Dendritic cell treated with granulocyte-macrophage colony-stimulating factor and Interleukin-4, amounts not matched to agents 40 ng/mL and 50 ng/mL, for 4 days (primary cell): Measurements from ENCODE around the gene NKAPD1.
A peak's percentile ranks its signal among the peaks of the same experiment; 100 is the strongest.
"Not testable (repeated sequence)": the region's sequence is repeated elsewhere in the genome, so short reads cannot be mapped to it uniquely, and the experiment has no call there.

ENCODE experiments used
- H3K27ac Mint-ChIP-seq: one replicate; pipeline ENCODE4 v1.8.0; 2022; ENCODE audit warnings: mild to moderate bottlenecking, mixed read lengths
- H3K27me3 Mint-ChIP-seq: one replicate; pipeline ENCODE4 v1.8.0; 2022; ENCODE audit warnings: mild to moderate bottlenecking, mixed read lengths
- H3K36me3 Mint-ChIP-seq: one replicate; pipeline ENCODE4 v1.8.0; 2022; ENCODE audit warnings: low read depth, mixed read lengths
- H3K4me1 Mint-ChIP-seq: one replicate; pipeline ENCODE4 v1.8.0; 2022; ENCODE audit warnings: low read depth, mixed read lengths
- H3K4me3 Mint-ChIP-seq: one replicate; pipeline ENCODE4 v1.8.0; 2022; ENCODE audit warnings: mild to moderate bottlenecking, moderate library complexity, mixed read lengths
- H3K9me3 Mint-ChIP-seq: one replicate; pipeline ENCODE4 v1.8.0; 2022; ENCODE audit warnings: mixed read lengths
- intact Hi-C: fragments of 100-400 bp; cut with micrococcal nuclease; formaldehyde crosslinking; loops from one replicate; pipeline ENCODE4 v1.15.0; 2022

Gene NKAPD1, protein sequence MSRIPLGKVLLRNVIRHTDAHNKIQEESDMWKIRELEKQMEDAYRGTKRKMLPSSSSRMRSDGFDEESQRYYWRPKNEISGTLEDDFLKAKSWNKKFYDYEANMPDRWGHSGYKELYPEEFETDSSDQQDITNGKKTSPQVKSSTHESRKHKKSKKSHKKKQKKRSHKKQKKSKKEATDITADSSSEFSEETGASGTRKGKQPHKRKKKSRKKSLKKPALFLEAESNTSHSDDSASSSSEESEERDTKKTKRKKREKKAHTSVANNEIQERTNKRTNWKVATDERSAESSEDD

DNA sequence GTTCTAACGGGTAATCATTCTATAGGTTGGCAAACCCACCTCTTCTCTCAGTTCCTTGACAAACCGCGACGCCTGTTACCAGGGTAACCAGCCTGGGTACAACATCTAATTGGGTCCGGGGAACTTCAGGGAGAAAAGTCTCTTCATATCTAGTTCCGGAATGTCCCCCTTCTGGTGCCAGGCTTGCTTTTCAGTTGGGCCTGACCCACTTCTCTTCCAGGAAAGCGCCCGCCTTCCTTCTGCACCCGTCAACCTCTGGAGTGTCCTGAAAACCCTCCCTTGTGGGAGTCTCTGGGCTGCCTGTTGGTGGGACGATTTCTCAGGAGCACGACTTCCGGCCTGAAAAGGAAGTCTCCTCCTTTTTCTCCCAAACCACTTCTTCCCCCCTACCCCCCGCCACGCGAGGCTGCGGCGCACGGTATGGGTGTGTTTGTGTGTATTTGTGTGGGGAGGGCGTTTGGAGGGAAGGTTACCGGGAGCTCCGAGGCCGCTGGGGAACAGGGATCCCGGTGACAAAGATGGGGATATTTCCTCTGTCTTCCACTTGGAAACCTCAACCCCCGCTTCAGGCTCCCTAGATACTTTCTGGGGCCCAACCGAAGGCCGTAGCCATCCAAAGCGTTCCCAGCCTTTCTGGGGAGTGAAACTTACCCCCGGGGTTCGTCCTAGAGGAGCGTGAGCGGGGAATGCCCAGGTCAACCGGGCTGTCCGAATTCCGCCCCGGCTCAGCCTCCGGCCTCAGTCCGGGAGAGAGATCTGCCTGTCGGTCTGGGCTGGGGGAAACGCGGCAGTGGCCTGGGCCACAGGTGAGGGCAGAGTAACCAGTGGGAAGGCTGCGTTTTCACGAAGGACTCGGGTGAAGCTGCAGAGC lies at the start of gene NKAPD1, which contains the start of gene PIH1D2:
NKAPD1 (plus strand) TSS at position 359 of the 871 bp plus-strand sequence. CDS start 1,276 bp downstream, outside the sequence.
PIH1D2 (minus strand) TSS at position 77 of the 871 bp plus-strand sequence. CDS start 843 bp downstream, outside the sequence.
- no peaks in the 10 kb centered on the region for H3K27me3 Mint-ChIP-seq
- H3K27ac Mint-ChIP-seq = peak within 1 kb of the TSS; percentile 100
- peaks cover 45% of the 10 kb centered on the region for H3K36me3 Mint-ChIP-seq
- intact Hi-C loops = loop anchor here (1.0 to 5.0 kb wide), 4 partner anchors 12 to 202 kb away; partner anchors contain the start of genes ALG9, DLAT, SDHD and TIMM8B
- H3K4me1 Mint-ChIP-seq = peaks cover 34% of the 10 kb centered on the region
- H3K4me3 Mint-ChIP-seq = peak within 1 kb of the TSS; percentile 96
- no peaks in the 10 kb centered on the region for H3K9me3 Mint-ChIP-seq

DNA sequence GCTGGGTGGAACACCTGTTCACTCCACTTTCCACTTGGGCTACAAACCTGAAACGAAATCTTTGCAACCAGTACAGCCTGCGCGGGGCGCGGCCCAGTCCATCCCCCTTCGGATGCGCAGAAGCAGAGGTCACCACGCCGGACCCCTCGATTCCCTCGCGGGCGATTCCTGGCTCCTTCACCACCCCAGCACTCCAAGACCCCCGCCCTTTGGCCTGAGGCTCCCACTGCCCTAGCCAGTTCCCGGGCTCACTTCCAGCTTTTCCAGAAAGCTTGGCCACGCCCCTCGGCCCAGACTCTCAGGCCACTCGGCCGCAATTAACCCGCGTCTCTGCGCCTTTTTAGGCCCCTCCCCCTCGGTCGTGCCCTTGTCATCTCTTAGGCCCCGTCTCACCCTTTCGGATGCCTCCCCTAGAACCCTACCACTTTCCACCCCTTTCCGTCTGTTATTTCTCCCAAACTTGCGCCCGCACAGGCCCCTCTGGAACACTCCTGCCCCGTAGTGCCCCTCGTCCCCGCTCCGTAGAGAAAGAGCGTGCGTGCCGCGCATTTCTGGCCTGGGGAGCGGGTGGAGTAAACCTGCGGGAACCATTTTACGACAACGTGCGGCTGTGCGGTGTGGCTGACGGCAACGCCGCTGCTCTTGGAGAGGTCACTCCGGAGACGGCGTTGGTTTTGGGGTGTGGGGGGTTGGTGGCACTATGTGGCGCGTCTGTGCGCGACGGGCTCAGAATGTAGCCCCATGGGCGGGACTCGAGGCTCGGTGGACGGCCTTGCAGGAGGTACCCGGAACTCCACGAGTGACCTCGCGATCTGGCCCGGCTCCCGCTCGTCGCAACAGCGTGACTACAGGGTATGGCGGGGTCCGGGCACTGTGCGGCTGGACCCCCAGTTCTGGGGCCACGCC lies 49.1 kb upstream of the NKAPD1 start, which contains the start of gene DLAT:
DLAT (plus strand) TSS at position 636 of the 906 bp plus-strand sequence; CDS start at position 701, 65 bp downstream.
- no peaks in the 10 kb centered on the region for H3K9me3 Mint-ChIP-seq
- peaks cover 11% of the 10 kb centered on the region for H3K4me1 Mint-ChIP-seq
- intact Hi-C loops = loop anchor here (2.0 to 5.0 kb wide), 4 partner anchors 47 to 146 kb away; partner anchors contain the start of genes CFAP68, FDXACB1, NKAPD1 and PIH1D2
- peak within 1 kb of the TSS; percentile 98 for H3K4me3 Mint-ChIP-seq
- peak within 1 kb of the TSS; percentile 96 for H3K27ac Mint-ChIP-seq
- no peaks in the 10 kb centered on the region for H3K27me3 Mint-ChIP-seq
- H3K36me3 Mint-ChIP-seq = peaks cover 46% of the 10 kb centered on the region

DNA sequence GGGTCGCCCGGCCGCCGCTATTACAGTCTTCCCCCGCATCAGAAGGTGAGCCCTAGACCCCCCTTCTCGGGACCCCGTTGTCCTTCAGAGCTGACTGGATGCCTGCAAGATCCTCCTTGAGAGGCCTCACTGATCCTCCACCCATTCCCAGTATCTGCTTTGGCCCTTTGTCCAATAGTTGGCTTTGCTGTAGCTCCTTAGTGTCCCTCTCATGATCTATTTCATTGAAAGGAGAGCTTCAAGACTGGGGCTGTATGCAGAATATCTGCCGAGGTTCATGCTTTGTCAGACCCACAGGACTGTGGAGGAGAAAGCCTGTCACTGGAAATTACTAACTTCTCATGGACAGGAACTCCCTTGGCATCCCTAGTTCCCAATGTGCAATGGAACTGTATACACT lies 48.4 kb upstream of the NKAPD1 start:
- peak overlapping the region; percentile 98 for H3K4me3 Mint-ChIP-seq
- H3K27ac Mint-ChIP-seq = peak overlapping the region; percentile 96
- peaks cover 53% of the 10 kb centered on the region for H3K36me3 Mint-ChIP-seq
- H3K9me3 Mint-ChIP-seq = no peaks in the 10 kb centered on the region
- intact Hi-C loops = loop anchor here (2.0 to 5.0 kb wide), 4 partner anchors 47 to 147 kb away; partner anchors contain the start of genes CFAP68, FDXACB1, NKAPD1 and PIH1D2
- peaks cover 14% of the 10 kb centered on the region for H3K4me1 Mint-ChIP-seq
- H3K27me3 Mint-ChIP-seq = no peaks in the 10 kb centered on the region

DNA sequence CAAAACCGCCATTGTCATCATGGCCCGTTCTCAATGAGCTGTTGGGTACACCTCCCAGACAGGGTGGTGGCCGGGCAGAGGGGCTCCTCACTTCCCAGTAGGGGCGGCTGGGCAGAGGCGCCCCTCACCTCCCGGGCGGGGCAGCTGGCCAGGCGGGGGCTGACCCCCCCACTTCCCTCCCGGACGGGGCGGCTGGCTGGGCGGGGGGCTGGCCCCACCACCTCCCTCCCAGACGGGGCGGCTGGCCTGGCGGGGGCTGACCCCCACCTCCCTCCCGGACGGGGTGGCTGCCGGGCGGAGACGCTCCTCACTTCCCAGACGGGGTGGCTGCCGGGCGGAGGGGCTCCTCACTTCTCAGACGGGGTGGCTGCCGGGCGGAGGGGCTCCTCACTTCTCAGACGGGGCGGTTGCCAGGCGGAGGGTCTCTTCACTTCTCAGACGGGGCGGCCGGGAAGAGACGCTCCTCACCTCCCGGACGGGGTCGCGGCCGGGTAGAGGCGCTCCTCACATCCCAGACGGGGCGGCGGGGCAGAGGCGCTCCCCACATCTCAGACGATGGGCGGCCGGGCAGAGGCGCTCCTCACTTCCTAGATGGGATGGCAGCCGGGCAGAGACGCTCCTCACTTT lies 47.2 kb upstream of the NKAPD1 start:
- H3K9me3 Mint-ChIP-seq, H3K27ac Mint-ChIP-seq, H3K4me3 Mint-ChIP-seq, H3K27me3 Mint-ChIP-seq: not testable (repeated sequence)
- peaks cover 65% of the 10 kb centered on the region for H3K36me3 Mint-ChIP-seq
- intact Hi-C loops = loop anchor here (5.0 kb wide), 1 partner anchor 45 kb away; the partner anchor contains the start of genes NKAPD1 and PIH1D2
- H3K4me1 Mint-ChIP-seq = peaks cover 14% of the 10 kb centered on the region

DNA sequence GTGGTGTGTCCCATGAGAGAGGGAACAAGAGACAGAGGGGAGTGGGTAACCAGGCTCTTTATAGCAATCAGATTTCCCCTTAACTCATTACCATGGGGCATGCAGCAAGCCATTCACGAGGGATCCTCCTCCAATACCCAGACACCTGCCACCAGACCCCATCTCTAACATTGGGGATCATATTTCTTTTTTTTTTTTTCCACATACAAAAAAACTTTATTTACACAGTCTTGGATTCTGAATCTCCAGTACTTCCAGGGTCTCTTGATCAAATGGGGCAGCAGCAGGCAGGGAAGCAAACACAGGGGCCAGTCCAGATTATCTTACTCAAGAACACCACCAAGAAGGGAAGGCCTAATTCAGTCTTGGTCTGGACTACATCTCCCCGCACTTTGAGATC lies 44.6 kb upstream of the NKAPD1 start:
- Mint-ChIP-seq H3K36me3 (peaks cover 88% of the 10 kb centered on the region), H3K27ac (no peak overlapping the region), H3K4me1 (peaks cover 4% of the 10 kb centered on the region), H3K27me3 (no peaks in the 10 kb centered on the region), H3K9me3 (no peaks in the 10 kb centered on the region), H3K4me3 (no peak overlapping the region)
- intact Hi-C loops = loop anchor here (5.0 kb wide), 1 partner anchor 43 kb away; the partner anchor contains the start of genes NKAPD1 and PIH1D2

DNA sequence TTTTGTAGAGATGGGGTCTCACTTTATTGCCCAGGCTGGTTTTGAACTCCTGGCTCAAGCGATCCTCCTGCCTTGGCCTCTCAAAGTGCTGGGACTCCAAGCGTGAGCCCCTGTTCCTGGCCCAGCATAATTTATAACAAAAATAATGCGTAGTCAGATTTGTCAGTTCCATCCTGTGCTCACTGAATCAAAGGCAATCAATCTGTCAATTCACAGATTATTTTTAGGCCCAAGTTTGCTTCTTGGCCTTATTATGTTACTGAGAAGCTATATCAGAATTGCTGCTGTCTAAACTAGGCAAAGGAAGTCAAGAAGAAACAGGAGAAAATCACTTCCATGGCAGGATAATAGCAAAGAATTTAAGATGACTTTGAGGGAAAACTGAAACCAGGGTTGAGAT lies 40.2 kb upstream of the NKAPD1 start:
- Mint-ChIP-seq H3K9me3 (no peaks in the 10 kb centered on the region), H3K27me3 (no peaks in the 10 kb centered on the region), H3K4me1 (peaks cover 4% of the 10 kb centered on the region), H3K36me3 (peaks cover 94% of the 10 kb centered on the region), H3K4me3 (no peak overlapping the region), H3K27ac (no peak overlapping the region)
- intact Hi-C loops = no loop called here

DNA sequence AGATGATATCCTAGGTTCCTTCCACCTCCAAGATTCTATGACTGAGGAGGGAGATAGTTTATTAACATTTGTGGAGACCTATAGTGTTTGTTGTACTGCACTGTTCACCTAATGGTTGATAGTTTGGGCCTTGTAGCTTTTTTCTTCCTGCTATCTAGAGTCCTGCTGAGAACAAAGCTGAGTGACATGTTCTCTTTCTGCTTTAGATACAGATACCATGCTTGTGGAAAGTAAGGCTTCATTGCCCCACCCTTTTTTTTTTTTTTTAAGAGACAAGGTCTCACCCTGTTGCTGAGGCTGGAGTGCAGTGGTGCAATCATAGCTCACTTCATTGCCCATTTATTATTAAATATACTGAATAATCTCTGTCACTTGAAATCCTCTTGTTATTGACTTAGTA lies 36.6 kb upstream of the NKAPD1 start:
- Mint-ChIP-seq H3K36me3 (peaks cover 89% of the 10 kb centered on the region), H3K27me3 (no peaks in the 10 kb centered on the region), H3K27ac (no peak overlapping the region), H3K9me3 (no peaks in the 10 kb centered on the region), H3K4me3 (no peak overlapping the region), H3K4me1 (peaks cover 6% of the 10 kb centered on the region)
- intact Hi-C loops = no loop called here

DNA sequence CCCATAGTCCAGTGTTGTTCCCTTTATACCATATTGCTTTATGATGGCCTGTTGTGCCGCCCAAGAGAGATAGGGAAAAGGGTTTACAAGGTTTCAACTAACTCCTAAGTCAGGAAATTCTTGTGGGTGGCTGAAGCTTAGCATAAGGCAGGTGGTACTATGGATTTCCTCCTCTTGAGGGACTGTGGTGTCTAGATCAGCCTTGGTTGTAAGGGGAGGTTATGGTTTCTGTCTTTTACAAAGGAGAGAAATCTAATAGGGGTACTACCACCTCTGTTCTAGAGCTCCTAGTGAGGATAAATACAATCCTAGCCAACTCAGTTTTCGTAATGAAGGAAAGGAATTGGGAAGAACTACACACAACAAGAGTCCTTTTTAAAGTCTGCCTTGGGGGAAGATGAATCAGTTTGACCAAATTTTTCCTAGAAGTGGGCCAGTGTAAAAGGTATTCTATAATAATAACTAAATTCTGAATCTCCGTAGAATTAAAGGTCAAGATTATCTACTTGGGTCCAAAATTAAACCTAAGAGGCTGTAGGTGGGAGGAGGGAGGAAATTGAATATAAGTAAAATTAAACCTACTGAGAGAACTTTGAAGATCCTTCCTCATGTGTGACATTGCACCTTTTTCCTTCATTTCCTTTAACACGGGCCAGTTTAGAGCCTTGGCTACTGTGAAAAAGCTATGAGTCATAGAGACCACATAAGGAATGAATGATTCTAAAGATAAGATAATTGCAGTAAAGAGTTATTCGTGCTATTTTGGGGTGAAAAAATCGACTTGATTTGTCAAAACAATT lies 31.7 kb upstream of the NKAPD1 start:
- Mint-ChIP-seq H3K4me3 (no peak overlapping the region), H3K27me3 (no peaks in the 10 kb centered on the region), H3K9me3 (no peaks in the 10 kb centered on the region), H3K4me1 (peaks cover 6% of the 10 kb centered on the region), H3K36me3 (peaks cover 91% of the 10 kb centered on the region), H3K27ac (no peak overlapping the region)
- intact Hi-C loops = no loop called here

DNA sequence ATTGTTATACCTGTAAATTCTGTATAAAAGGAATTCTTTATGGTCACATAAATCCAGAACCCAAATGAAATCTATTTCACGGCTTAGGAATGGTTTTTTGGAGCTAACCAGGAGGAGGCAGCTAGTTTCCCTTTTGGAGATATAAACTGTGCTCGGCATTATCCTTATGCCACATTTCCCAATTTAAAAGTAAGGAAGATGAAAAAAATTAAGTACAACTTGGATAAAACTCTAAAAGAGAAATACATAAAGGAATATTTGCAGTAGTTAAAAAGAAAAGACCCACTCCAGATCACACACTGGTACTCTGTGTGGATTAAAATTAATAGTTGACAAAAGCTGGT lies 31.2 kb upstream of the NKAPD1 start:
- Mint-ChIP-seq H3K27ac (no peak overlapping the region), H3K27me3 (no peaks in the 10 kb centered on the region), H3K4me3 (no peak overlapping the region), H3K4me1 (peaks cover 6% of the 10 kb centered on the region), H3K9me3 (no peaks in the 10 kb centered on the region), H3K36me3 (peaks cover 91% of the 10 kb centered on the region)
- intact Hi-C loops = no loop called here

DNA sequence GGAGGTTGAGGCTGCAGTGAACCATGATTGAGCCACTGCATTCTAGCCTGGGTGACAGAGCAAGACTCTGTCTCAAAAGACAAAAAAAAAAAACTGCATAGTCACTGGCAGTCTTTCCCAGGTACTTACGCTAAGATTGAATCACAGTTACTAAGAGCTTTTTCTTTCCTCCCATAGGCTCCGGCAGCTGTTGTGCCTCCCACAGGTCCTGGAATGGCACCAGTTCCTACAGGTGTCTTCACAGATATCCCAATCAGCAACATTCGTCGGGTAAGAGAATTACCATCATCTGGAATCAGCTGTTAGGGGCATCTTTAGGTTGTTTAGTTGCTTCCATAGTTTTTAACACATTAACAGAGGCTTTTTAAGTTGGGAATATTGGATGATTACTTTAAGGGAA lies 29.1 kb upstream of the NKAPD1 start:
- Mint-ChIP-seq H3K9me3 (no peaks in the 10 kb centered on the region), H3K36me3 (peaks cover 91% of the 10 kb centered on the region), H3K4me3 (no peak overlapping the region), H3K27me3 (no peaks in the 10 kb centered on the region), H3K4me1 (peaks cover 21% of the 10 kb centered on the region), H3K27ac (no peak overlapping the region)
- intact Hi-C loops = no loop called here

DNA sequence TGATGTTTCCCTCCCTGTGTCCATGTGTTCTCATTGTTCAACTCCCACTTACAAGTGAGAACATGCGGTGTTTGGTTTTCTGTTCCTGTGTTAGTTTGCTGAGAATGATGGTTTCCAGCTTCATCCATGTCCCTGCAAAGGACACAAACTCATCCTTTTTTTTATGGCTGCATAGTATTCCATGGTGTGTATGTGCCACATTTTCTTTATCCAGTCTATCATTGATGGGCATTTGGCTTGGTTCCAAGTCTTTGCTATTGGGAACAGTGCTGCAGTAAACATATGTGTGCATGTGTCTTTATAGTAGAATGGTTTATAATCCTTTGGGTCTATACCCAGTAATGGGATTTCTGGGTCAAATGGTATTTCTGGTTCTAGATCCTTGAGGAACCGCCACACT lies 27.5 kb upstream of the NKAPD1 start:
- intact Hi-C loops, H3K27me3 Mint-ChIP-seq, H3K27ac Mint-ChIP-seq: not testable (repeated sequence)

DNA sequence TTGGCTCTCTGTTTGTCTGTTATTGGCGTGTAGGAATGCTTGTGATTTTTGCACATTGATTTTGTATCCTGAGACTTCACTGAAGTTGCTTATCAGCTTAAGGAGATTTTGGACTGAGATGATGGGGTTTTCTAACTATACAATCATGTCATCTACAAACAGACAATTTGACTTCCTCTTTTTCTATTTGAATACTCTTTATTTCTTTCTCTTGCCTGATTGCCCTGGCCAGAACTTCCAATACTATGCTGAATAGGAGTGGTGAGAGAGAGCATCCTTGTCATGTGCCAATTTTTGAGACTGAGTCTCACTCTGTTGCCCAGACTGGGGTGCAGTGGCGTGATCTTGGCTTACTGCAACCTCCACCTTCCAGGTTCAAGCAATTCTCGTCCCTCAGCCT lies 25.8 kb upstream of the NKAPD1 start:
- H3K9me3 Mint-ChIP-seq, intact Hi-C loops, H3K27ac Mint-ChIP-seq, H3K4me3 Mint-ChIP-seq, H3K27me3 Mint-ChIP-seq: not testable (repeated sequence)
- peaks cover 23% of the 10 kb centered on the region for H3K4me1 Mint-ChIP-seq
- peaks cover 95% of the 10 kb centered on the region for H3K36me3 Mint-ChIP-seq

More for the DNA sequence above, 27.5 kb upstream of the NKAPD1 start:
- H3K36me3 Mint-ChIP-seq = peaks cover 94% of the 10 kb centered on the region
- peaks cover 23% of the 10 kb centered on the region for H3K4me1 Mint-ChIP-seq
- not testable (repeated sequence) for H3K9me3 Mint-ChIP-seq, H3K4me3 Mint-ChIP-seq
